Left lobe of liver (tissue), 2 donors: Measurements from ENCODE around the gene PARD3. TPM values are rescaled to one million over a fixed set of nuclear protein-coding genes. Genes with fewer than 3 reads are reported as not detected.

Experiments used
- ATAC-seq: fragments of 200-7000 bp; cut with Tn5 transposase; one replicate; pipeline ENCODE4 v1.9.1; 2020; ENCODE audit warnings: mild to moderate bottlenecking, moderate library complexity
- DNase-seq: peaks from one replicate; pipeline ENCODE4 v3.0.0-alpha.2; 2020; ENCODE audit warnings: low spot score
- total RNA-seq: library from RNA; stranded (reverse); gene quantifications from one replicate; pipeline ENCODE4 v1.2.1, GENCODE V29; 2021
- donor health status: DM: no; HTN: no; CAD: no; lungs with moderate emphysema.
- donor health status: DM: no; HTN: yes; CAD: no.

The PARD3 gene
- total RNA-seq, 1 donor from 2014 or later: 19.1 TPM

GRCh38 chr10:34160595-34160994 lies 654.5 kb downstream of the PARD3 start:
- no peak for ATAC-seq

GRCh38 chr10:34157501-34157900 lies 657.6 kb downstream of the PARD3 start:
- ATAC-seq (no peak), DNase-seq (no peak)

More at GRCh38 chr10:34160595-34160994, 654.5 kb downstream of the PARD3 start:
- DNase-seq: no peak

GRCh38 chr10:34156781-34157425 lies 658.2 kb downstream of the PARD3 start:
- DNase-seq: no peak
- no peak for ATAC-seq

GRCh38 chr10:34155812-34156211 lies 659.3 kb downstream of the PARD3 start:
- no peak for ATAC-seq

GRCh38 chr10:34154383-34154900 lies 660.7 kb downstream of the PARD3 start:
- DNase-seq (no peak), ATAC-seq (no peak)

More at GRCh38 chr10:34155812-34156211, 659.3 kb downstream of the PARD3 start:
- no peak for DNase-seq

GRCh38 chr10:34153663-34154382 lies 661.3 kb downstream of the PARD3 start:
- no peak for DNase-seq
- ATAC-seq: no peak

GRCh38 chr10:34152434-34152833 lies 662.7 kb downstream of the PARD3 start:
- no peak for ATAC-seq
- DNase-seq: no peak

- ATAC-seq (no peak), DNase-seq (no peak)
Measured at GRCh38 chr10:34151931-34152330, 663.2 kb downstream of the PARD3 start.

GRCh38 chr10:34151481-34151880 lies 663.6 kb downstream of the PARD3 start:
- ATAC-seq: no peak
- no peak for DNase-seq

- ATAC-seq (no peak), DNase-seq (no peak)
Measured at GRCh38 chr10:34150103-34150502, 665.0 kb downstream of the PARD3 start.

GRCh38 chr10:34148305-34148657 lies 666.8 kb downstream of the PARD3 start:
- DNase-seq (no peak), ATAC-seq (no peak)

GRCh38 chr10:34147641-34148304 lies 667.3 kb downstream of the PARD3 start:
- ATAC-seq (peak; percentile 83), DNase-seq (peak; percentile 49)

GRCh38 chr10:34145715-34146114 lies 669.4 kb downstream of the PARD3 start:
- no peak for DNase-seq
- ATAC-seq: no peak

- ATAC-seq: no peak
- DNase-seq: no peak
Measured at GRCh38 chr10:34143466-34143865, 671.6 kb downstream of the PARD3 start.

- ATAC-seq: no peak
- no peak for DNase-seq
Measured at GRCh38 chr10:34141032-34141680, 673.9 kb downstream of the PARD3 start.

GRCh38 chr10:34139559-34139958 lies 675.5 kb downstream of the PARD3 start:
- DNase-seq: no peak

GRCh38 chr10:34137955-34138354 lies 677.1 kb downstream of the PARD3 start:
- no peak for DNase-seq
- ATAC-seq: no peak

More at GRCh38 chr10:34139559-34139958, 675.5 kb downstream of the PARD3 start:
- ATAC-seq: no peak

GRCh38 chr10:34137201-34137600 lies 677.9 kb downstream of the PARD3 start:
- no peak for DNase-seq
- ATAC-seq: no peak

- ATAC-seq: no peak
- DNase-seq: no peak
Measured at GRCh38 chr10:34135515-34135914, 679.6 kb downstream of the PARD3 start.

- ATAC-seq (no peak), DNase-seq (no peak)
Measured at GRCh38 chr10:34134602-34135001, 680.5 kb downstream of the PARD3 start.

GRCh38 chr10:34133406-34133805 lies 681.7 kb downstream of the PARD3 start:
- no peak for ATAC-seq

More at GRCh38 chr10:34133406-34133805, 681.7 kb downstream of the PARD3 start:
- DNase-seq: no peak
